Measurements from ENCODE around the gene VSTM4. TPM values are rescaled to one million over a fixed set of nuclear protein-coding genes. Genes with fewer than 3 reads are reported as not detected.

Gene VSTM4
- total RNA-seq, 1 donor from 2014 or later, result 2.2 TPM

GRCh38 chr10:49151481-49151880 lies 36.2 kb upstream of the VSTM4 start:
- Mint-ChIP-seq H3K27me3 (ENCODE audit: low read depth) (peaks cover 5% of the 10 kb centered on the region), H3K9me3 (peaks cover 5% of the 10 kb centered on the region), H3K4me1 (no peaks in the 10 kb centered on the region), H3K36me3 (ENCODE audit: low read depth) (peaks cover 4% of the 10 kb centered on the region), H3K27ac (ENCODE audit: unreplicated experiment) (no peak overlapping the region), H3K4me3 (no peak overlapping the region)
- DNase-seq (ENCODE audit: low read depth, low spot score), result no peak
- no peak for TF ChIP-seq CTCF (conservative IDR thresholded peaks at IDR 0.05)

DNA sequence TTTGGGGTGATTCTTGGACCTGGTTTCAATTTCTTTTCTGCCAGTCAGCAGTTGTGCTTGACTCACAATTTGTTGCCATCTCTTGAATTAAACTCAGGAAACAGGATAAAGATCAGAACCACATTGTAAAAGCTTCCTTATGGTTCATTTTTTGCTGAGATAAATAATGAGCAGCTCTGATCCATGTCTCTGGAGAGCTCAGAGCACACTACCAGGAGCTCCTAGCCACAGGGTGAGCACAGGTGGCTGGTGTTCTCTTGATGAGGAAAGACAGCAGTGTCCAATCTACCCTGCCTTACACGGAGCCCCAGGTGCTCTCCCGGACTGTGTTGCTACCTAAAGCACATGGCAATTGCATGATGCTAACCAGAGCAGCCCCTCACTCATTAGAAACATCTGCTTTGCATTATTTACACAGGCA lies 35.7 kb upstream of the VSTM4 start:
- no peak overlapping the region for H3K4me3 Mint-ChIP-seq
- no peak for DNase-seq (ENCODE audit: low read depth, low spot score)
- peaks cover 5% of the 10 kb centered on the region for H3K27me3 Mint-ChIP-seq (ENCODE audit: low read depth)
- H3K9me3 Mint-ChIP-seq, result peaks cover 8% of the 10 kb centered on the region
- TF ChIP-seq CTCF (conservative IDR thresholded peaks at IDR 0.05), result no peak
- peaks cover 4% of the 10 kb centered on the region for H3K36me3 Mint-ChIP-seq (ENCODE audit: low read depth)
- no peak overlapping the region for H3K27ac Mint-ChIP-seq (ENCODE audit: unreplicated experiment)
- no peaks in the 10 kb centered on the region for H3K4me1 Mint-ChIP-seq

DNA sequence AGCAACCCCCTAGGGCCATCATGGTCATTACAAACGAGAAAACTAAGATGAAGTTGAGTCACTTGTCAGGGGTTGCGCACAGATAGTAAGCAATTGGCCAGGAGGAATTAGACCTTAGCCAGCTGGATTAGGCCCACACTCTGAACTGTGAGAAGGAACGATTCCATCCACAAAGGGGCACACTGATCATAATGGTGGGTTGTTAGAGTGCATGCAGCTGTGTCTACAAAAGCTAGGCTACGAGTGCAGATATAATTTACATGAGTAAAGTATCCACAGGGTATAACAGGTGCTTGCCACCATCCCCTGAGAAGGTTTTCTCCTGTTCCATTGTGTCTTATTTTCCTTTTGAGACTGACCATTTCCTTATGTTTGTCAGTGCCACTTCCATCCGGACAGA lies 35.1 kb upstream of the VSTM4 start:
- no peak for TF ChIP-seq CTCF (conservative IDR thresholded peaks at IDR 0.05)
- H3K9me3 Mint-ChIP-seq, result peaks cover 8% of the 10 kb centered on the region
- H3K4me1 Mint-ChIP-seq, result no peaks in the 10 kb centered on the region
- peaks cover 4% of the 10 kb centered on the region for H3K36me3 Mint-ChIP-seq (ENCODE audit: low read depth)
- no peak overlapping the region for H3K4me3 Mint-ChIP-seq
- H3K27me3 Mint-ChIP-seq (ENCODE audit: low read depth), result peaks cover 5% of the 10 kb centered on the region
- H3K27ac Mint-ChIP-seq (ENCODE audit: unreplicated experiment), result no peak overlapping the region
- DNase-seq (ENCODE audit: low read depth, low spot score), result no peak

GRCh38 chr10:49149881-49150280 lies 34.6 kb upstream of the VSTM4 start:
- H3K27me3 Mint-ChIP-seq (ENCODE audit: low read depth), result peaks cover 5% of the 10 kb centered on the region
- H3K4me3 Mint-ChIP-seq, result no peak overlapping the region
- H3K9me3 Mint-ChIP-seq, result peaks cover 8% of the 10 kb centered on the region
- no peaks in the 10 kb centered on the region for H3K4me1 Mint-ChIP-seq
- no peak overlapping the region for H3K27ac Mint-ChIP-seq (ENCODE audit: unreplicated experiment)
- peaks cover 4% of the 10 kb centered on the region for H3K36me3 Mint-ChIP-seq (ENCODE audit: low read depth)
- no peak for TF ChIP-seq CTCF (conservative IDR thresholded peaks at IDR 0.05)
- no peak for DNase-seq (ENCODE audit: low read depth, low spot score)

DNA sequence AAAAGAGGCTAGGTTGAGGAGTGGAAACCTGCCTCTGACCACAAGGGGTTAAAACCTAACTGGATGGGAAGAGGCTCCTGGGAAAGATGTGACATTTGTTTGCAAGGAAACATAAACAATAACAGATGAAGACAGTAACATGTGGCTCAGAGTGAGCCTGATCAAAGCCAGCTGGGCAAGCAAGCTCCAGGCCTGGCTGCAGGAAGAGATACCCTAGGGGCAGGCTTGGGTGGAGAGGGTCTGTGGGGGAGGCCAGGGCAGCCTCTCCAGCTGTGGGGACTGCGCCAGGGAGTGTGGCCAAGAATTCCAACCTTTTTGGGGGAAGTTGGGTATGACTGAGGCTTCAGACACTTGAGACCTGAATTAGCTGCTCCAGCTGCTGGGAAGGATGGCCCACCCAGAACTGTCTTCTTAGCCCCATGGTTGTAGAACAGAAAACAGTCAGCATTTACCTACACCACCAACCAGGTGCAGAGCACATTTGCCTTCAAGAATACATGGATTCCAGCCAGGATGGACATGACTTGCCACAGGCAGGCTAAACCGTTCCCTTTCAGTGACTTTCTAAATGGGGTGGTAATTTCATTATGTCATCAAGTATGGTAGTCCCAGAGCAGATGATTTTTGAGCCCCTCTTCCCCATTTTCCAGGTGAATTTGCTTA lies 28.9 kb upstream of the VSTM4 start:
- Mint-ChIP-seq H3K27me3 (ENCODE audit: low read depth) (peaks cover 5% of the 10 kb centered on the region), H3K4me3 (no peak overlapping the region), H3K4me1 (no peaks in the 10 kb centered on the region), H3K36me3 (ENCODE audit: low read depth) (peaks cover 4% of the 10 kb centered on the region), H3K27ac (ENCODE audit: unreplicated experiment) (no peak overlapping the region), H3K9me3 (peaks cover 8% of the 10 kb centered on the region)
- TF ChIP-seq CTCF (conservative IDR thresholded peaks at IDR 0.05), result no peak
- DNase-seq (ENCODE audit: low read depth, low spot score), result no peak

All from neural crest cell (in vitro differentiated cells).